ENCODE data around the gene ZCCHC17.

DNA sequence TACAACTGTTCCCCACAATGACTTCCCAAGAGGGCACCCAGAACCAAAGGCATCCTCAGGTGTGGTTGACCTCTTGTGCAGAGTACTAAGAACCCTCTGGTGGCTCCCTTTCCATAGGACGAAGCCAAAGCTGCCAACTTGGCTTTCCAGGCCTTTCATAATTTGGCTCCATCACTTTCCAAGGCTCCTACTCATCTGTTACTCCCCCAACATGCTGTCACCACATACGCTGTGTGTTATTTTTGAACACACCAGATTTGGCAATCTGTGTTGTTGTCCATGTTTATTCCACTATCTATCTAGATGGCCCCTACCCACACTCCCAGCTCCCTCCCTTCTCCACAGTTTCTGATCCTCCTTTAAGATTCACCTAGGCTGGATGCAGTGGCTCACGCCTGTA, 47.0 kb upstream of the ZCCHC17 start:
- TF ChIP-seq, protein P1, sequence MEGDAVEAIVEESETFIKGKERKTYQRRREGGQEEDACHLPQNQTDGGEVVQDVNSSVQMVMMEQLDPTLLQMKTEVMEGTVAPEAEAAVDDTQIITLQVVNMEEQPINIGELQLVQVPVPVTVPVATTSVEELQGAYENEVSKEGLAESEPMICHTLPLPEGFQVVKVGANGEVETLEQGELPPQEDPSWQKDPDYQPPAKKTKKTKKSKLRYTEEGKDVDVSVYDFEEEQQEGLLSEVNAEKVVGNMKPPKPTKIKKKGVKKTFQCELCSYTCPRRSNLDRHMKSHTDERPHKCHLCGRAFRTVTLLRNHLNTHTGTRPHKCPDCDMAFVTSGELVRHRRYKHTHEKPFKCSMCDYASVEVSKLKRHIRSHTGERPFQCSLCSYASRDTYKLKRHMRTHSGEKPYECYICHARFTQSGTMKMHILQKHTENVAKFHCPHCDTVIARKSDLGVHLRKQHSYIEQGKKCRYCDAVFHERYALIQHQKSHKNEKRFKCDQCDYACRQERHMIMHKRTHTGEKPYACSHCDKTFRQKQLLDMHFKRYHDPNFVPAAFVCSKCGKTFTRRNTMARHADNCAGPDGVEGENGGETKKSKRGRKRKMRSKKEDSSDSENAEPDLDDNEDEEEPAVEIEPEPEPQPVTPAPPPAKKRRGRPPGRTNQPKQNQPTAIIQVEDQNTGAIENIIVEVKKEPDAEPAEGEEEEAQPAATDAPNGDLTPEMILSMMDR (IDR thresholded peaks at IDR 0.05) = no peak
- TF ChIP-seq EP300 (IDR thresholded peaks at IDR 0.05) (no peak), POLR2A (IDR thresholded peaks at IDR 0.05) (no peak), POLR2AphosphoS5 (IDR thresholded peaks at IDR 0.05) (no peak)
